Neural cell (in vitro differentiated cells): Measurements from ENCODE around the gene PRKCA.

Experiments
- EP300 ChIP-seq: fragments of 450-650 bp; conservative IDR thresholded peaks from 2 replicates; pipeline ENCODE4 v1.6.1; 2014; ENCODE audit warnings: antibody characterized with exemption, mild to moderate bottlenecking, moderate library complexity; ENCODE audit not compliant: poor library complexity, severe bottlenecking
- POLR2AphosphoS5 ChIP-seq: IDR thresholded peaks from 2 replicates; pipeline ENCODE4 v1.6.1; 2012
- TF ChIP-seq, protein P1 (sequence below): fragments of 450-650 bp; IDR thresholded peaks from 2 replicates; pipeline ENCODE4 v1.5.1; 2014; ENCODE audit warnings: antibody characterized with exemption, mild to moderate bottlenecking, moderate library complexity; ENCODE audit not compliant: poor library complexity, severe bottlenecking

- TF ChIP-seq, protein P1, sequence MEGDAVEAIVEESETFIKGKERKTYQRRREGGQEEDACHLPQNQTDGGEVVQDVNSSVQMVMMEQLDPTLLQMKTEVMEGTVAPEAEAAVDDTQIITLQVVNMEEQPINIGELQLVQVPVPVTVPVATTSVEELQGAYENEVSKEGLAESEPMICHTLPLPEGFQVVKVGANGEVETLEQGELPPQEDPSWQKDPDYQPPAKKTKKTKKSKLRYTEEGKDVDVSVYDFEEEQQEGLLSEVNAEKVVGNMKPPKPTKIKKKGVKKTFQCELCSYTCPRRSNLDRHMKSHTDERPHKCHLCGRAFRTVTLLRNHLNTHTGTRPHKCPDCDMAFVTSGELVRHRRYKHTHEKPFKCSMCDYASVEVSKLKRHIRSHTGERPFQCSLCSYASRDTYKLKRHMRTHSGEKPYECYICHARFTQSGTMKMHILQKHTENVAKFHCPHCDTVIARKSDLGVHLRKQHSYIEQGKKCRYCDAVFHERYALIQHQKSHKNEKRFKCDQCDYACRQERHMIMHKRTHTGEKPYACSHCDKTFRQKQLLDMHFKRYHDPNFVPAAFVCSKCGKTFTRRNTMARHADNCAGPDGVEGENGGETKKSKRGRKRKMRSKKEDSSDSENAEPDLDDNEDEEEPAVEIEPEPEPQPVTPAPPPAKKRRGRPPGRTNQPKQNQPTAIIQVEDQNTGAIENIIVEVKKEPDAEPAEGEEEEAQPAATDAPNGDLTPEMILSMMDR = no peak
- TF ChIP-seq EP300 = no peak
- TF ChIP-seq POLR2AphosphoS5 = no peak
These were observed 308.1 kb downstream of the PRKCA start for GRCh38 chr17:66610361-66611133.
